ENCODE data around the gene KIF6.
A peak's percentile ranks its signal among the peaks of the same experiment; 100 is the strongest.

Gene KIF6

DNA sequence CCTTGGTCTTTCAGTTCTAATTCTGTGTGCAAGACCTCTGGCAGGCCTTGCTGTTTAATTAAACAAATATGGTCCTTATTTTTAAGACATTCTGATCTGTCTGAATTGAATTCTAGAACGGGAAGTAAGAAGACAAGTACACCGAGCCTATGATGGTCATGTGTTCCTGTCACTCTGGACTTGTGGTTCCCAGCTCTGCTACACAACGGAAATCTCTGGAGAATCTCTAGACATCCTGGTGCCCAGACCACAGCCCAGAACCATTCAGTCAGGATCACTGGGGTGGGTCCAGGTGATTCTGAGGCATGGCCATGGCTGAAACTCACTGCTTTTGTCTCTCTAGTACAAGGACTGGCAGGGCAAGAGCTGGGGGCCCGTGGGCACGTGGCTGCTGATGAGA is 386.8 kb downstream of the KIF6 start:
- no peak for DNase-seq

DNA sequence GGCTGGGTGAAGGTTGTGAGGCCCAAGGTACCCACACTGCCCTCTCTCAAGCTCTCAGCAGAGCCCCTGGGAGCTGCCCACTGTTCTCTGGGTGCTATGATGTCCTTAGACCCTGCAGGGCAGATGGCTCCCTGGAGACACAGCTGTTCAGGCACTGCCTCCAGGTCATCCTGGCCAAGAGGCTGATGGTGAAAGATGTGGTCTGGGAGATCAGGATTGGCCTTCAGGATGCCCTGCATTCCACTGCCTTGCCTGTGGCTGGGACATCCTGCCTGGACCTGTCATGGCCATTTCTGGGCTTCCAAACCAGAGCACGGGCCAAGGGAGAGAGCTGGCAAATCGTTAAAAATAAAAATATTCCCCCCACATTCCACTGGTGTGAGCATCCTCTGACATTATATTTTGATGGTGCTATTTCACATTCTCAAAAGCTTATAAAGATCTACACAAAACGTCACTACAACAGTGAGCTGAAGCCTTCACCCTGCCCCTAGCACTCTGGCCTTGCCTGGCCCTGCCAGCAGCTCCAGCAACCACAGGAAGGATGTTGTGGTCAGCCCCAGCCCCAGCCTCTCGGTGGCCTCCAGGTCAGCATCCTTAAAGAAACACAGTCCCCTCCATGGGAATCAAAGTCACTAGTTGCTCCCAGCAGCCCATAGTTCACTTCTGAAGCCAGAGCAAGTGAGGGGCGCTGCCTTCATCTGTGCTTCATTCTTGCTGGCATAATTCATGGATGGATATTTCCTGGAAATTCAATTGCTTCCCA is 389.2 kb downstream of the KIF6 start:
- DNase-seq, result peak; percentile 11

DNA sequence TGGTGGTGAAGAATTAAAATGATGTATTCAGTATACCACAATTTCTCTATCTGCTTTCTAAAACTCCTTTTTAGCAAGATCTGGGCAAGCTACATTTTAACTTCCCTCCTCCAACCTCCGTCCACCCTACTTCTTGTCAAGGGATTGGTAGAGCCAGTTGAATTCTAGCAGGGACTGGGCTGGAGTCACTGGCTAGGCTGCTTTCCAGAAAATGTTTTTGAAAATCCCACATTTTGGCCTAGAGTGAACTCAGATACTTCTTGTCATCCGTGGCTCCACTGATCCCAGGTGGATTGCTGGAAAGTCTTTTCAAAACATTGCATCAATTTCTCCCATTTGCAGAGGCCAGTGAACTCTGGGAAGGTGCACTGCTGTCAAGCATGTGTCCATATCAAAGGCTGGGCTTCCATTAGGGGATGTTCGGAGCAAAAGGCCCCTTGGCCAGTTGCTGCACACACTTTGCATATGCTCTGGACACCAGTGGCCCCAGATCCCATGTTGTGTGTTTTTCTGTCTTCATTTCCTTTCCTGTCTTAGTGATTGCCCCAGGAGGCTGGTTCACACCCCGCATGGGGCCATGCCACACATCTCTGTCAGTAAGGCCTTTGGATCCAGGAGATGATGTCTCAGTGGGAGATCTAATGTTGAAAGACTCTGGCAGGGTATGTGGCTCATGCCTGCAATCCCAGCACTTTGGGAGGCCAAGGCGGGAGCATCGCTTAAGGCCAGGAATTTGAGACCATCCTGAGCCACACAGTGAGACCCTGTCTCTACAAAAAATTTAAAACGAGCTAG is 391.4 kb downstream of the KIF6 start:
- DNase-seq, result no peak

DNA sequence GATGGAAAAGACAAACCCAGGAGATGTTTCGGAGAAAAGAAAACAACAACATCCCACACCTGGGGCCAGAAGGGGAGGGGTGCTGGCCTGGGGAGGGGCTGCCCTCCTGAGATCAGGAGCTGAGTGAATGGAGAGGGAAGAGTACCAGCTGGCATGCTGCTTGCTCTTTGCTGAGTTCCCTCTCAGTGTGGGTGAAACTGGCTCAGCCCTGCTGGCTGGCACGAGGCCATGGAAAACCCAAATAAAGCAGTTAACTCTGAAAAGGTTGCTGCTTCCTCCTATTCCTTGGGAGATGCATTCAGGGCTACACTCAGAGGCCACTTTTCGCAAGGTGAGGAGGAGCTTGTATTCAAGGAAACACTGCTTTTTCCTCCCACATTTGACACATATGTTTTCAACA is 394.7 kb downstream of the KIF6 start:
- DNase-seq, result no peak

DNA sequence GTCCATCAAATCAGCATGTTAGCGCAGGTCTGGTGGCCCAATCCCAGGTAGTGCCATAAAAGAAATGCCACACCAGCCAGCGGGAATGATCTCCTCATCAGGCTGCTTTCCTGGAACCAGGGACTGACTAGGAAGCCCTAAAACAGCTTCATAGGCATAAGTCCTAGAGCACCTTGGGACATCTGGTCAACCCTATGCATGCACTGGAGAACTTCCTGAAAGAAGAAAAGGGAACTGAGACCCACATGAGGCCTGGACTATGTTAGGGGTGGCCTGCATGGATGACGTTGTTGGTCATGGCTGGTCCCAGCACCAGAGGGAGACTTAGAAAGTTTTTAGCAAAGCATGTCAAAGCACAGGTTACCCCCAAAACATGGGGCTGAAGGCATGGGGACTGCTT is 395.2 kb downstream of the KIF6 start:
- DNase-seq, result peak; percentile 4

DNA sequence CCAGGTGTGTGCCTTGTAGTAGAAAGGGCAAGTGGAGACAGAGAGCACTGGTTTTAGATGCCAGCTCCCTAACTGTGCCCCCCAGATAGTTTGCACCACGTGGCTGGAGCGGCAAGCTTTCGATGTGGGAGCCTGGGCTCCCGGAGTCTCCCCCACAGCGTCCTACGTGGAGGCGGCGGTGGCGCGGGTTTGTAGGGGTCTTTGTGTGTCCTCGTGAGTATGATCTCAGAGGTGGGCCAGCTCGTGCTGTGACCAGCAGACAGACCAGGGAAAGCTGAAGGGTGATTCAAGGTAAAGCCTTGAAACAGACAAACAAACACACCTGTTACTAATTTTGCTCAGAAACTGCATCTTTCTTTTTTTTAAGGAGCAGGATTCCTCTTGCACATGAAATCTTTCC is 397.1 kb downstream of the KIF6 start:
- DNase-seq, result no peak

DNA sequence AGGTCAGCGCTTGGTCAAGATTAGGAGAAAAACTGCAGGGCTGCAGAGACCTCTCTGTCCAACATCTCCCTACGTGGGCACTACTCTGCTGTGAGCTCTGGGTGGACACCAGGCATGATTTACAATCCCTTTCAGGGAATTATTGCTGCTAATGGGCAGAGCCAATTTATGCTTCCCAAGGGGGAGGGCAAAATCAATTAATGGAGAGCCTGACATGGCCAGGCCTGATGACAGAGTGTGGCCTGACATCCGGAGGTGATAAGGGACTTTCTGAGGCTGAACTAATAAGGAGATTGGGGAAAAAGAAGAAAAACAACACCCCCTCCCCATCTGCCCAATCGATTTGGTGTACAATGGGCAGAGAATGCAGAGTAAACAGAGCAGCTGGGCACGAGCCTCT is 397.7 kb downstream of the KIF6 start:
- DNase-seq, result no peak

DNA sequence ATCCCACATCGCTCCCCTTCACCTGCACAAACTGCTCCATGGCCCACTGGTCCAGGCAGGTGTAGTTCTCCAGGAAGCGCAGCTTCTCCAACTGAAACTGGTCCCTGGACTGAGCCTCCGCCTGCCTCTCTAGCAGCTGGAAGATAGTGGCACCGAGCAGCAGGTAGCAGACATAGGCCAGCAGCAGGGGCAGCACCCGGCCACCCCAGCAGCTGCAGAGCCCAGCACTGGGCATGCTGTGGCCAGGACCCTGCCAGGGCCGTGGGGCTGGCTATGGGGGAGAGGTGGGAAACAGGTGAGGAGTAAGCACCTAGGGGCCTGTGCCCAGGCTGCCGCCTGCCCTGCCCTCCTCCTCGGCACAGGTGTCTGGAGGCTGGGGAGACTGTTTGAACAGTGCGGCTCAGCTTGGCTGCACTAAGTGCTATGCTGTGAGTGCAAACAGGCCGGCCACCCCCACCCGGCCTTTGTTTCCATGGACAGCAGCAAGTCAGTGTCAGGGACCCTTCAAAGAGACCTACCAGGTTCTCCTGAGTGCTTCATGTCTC is 402.8 kb downstream of the KIF6 start, which contains the start of gene KCNK16:
KCNK16 (minus strand) TSS at position 397 of the 545 bp plus-strand sequence; CDS start at position 235, 162 bp downstream.
- no peak for DNase-seq

DNA sequence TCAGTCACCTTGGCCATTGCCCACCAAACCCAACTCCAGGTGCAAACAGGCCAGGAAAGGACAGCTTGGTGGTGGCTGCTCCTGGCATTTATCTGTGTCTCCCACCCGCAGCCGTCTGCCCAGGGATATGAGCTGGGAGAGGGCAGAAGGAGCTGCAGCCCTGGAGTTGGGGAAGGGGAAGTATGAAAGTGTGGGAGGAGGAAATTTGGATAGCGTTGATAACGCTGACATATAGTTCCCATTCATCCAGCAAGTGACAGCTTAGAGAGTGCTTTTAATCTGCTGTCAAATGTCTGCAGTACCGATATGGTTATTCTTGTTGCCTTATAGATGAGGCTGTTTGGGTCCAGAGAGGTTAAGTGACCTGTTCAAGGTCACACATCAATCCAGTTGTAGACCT is 403.4 kb downstream of the KIF6 start:
- no peak for DNase-seq

DNA sequence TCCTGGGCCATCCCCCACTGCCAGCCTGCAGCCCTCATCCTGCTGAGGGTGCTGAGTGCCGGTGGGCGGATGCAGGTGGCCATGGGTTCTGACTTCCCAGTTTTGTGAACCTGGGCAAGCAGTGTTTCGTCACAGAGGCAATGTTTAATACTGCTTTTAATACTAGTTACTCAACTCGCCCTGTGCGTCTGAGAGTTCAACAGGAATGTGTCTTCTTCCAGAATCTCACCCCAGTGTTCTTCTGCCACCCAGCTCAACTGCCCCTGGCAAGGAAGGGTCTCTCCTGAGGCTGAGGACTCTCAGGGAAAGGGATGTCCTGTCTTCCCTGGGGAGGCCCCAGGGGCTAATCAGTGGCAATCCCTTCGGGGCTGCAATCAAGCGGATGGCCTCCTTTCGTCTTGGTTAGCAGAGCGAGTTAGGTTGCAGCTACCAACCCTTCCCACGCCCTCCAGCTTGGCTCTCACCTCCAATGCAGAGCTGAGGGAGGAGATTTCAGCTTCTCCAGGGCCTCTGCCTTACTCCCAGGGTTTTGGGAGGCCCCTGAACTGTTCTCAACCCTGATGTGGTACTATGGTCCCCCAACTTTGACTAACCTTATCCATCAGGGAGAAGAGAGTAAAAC is 404.7 kb downstream of the KIF6 start:
- no peak for DNase-seq

DNA sequence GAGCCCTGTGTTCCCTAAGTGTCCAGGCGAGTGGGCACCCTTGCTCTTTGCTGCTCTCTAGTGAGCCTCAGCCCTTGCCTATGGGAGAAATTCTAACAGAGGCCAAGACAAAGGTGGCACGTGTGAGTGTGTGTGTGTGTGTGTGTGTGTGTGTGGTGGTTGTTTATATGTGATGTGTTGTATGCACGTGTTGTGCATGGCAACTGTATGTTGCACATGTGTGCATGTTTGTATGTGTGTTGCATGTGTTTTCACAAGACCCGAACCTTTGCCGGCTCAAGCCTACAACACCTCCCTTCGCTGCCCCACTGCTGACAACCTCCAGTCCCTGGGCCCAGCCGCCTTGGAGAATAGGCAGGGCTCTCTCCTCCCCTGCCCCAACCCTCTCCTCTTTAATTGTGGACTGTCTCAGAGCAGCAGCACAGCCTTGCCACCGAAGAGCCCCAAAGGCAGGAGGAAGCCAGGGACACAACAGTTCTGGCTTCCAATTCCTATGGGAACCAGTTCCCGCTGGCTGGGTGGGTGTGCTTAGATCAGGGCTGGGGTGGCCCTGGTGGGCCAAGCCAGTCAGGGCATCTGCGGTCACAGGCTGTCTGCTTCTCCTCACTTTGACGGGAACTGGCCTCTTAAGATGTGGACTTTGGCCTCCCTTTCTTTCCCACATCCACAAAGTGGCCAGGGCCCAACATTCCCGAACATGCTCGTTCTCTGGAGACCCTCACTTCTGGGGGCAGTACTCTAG is 405.4 kb downstream of the KIF6 start:
- DNase-seq, result no peak

DNA sequence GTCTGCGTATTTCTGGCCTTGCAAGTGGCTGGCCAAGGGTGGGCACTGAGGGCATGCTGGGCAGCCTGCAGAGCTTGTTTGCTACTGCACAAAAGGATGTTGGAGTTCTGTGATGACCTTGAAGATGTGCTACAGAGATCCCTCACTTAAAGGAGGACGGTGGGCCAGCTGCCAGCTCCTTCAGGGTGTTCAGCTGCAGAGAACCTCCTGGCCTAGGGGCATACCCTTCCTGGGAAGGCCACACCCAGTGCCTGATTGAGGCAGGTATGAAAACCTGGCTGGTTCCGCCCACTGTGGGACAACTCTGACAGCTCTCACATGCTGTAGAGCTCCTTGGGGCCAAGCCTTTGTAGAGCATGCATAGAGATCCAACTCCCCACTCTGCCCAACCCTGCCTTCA is 408.0 kb downstream of the KIF6 start:
- DNase-seq, result no peak

DNA sequence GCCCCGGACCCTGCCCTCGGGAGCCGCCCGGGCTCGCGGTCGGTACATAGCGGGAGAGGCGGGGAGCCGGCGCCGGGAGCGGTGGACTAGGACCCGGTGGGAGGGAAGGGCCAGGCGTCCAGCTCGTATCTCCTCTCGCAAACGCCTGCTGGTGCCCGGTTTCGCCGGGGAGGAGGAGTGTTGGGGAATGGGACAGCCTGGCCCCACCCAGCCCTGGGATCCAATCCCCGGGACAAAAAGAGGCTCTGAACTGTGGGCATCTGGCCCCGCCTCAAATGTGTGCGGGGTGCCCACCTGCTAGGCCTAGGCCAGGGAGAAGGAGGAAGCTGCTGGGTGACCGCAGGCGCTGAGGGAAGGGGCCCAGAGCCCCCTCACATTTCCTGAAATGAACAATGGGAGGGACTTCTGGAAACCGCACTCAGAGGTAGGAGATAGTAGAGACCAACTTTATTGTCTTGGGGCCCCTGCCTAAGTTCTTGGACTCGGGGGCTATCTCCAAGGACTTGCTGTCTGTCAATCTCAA is 410.9 kb downstream of the KIF6 start, which contains the start of gene KCNK17:
KCNK17 (minus strand) TSS at position 147 of the 523 bp plus-strand sequence; CDS start at position 48, 99 bp downstream.
- DNase-seq, result no peak

DNA sequence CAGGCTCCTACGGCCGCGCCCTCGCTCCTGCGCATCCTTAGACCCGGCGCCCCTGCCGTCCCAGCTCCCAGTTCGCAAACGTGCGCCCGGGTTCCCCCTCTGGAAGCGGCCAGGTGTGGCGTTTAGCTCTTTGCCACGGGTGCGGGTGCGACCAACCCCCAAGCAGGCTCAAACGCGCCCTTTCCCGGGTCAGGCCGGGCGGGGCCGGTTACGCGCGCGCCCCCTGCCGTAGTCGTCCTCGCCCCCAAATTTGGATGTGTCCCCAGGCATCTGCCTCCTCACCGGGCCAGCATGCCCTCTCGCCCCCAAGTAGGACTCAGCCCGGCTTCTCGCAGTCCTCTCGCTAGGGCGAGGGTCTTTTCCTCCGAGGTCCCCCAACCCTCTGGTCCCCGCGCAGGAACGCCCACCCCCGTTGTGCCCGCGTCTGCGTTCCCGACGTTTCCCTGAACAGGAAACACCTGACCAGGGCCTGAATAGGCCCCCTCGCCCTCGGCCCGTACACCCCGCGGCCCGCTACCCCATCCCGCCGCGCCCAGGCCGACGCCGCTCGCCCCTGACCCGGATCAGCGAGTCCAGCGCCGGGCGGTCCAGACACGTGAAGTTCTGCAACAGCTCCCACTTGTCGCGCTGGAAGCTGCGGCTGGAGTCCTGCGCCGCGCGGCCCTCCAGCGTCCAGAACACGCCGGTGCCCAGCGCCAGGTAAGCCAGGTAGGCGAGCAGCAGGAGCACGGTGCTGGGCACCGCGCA is 411.5 kb downstream of the KIF6 start:
- no peak for DNase-seq

DNA sequence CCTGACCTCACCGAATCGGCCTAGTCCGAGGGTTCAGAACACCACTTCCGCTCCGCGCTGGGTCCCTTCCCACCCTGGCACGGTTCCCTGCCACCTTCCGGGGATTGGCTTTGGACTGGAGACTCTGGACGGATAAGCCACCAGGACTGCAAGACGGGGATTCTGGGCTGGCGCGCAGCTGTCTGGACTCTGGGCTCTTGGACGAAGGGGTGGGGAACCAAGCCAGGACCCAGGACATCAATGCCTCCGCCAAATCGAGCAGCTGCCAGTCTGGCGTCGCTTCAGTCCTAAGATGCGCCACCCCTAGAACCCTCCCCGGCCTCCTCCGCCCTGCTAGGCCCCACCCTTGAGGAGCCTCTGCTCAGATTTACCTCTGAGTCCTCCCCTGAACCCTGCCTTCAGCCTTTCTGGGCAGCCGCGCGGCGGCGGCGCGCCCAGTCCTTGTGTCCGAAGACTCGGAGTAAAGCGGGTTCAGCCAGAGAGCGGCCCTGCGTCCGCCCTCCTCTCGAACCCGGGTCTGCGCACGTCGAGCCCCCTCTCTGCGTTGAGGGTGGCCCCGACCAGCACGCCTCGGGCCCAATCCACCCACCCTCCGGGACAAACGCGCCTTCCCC is 412.2 kb downstream of the KIF6 start:
- DNase-seq, result no peak

DNA sequence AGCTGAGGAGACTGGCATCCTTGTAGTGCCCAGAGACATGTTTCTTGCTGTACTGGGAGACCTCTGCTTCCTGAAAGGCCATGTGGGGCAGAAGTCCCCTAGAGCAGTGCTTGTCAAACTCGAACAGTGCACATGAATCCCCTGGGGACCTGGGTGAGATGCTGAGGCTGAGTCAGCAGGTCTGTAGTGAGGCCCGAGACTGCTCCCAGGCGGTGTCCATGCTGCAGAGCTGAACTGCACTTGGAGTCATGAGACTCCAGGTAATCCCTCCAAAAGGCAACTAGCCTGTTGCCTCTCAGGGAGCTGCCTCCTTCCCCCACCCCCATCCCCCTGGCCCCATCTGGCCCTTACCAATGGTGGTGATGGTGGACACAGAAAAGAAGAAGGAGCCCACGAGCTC is 414.7 kb downstream of the KIF6 start:
- no peak for DNase-seq

DNA sequence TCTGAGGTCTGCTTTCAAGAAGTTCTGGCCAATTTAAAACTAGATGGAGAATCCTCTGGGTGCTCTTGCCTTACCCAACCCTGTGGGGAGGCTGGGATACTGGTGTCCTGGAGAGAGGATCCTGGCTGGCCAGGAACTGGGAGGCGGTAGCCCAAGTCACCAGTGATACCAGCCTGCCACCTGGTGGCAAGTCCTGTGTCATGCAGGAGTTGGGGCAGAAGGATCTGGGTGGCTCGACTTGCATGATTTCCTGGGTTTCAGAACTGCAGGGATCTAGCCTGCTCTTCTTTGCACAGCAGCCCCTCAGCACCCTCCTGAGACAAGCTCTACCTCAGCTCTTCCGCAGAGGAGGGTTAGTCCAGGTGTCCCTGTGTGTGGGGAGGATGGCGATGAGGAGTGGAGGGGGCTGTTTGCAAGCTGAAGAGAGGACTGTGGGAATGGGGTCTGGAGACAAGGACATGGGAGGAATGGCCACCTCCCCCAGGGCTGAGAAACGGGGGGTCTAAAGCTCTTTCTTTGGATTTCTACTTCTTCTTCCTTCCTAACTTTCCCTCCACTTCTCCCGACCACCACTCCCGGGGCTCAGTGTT is 415.2 kb downstream of the KIF6 start:
- DNase-seq, result peak; percentile 51

DNA sequence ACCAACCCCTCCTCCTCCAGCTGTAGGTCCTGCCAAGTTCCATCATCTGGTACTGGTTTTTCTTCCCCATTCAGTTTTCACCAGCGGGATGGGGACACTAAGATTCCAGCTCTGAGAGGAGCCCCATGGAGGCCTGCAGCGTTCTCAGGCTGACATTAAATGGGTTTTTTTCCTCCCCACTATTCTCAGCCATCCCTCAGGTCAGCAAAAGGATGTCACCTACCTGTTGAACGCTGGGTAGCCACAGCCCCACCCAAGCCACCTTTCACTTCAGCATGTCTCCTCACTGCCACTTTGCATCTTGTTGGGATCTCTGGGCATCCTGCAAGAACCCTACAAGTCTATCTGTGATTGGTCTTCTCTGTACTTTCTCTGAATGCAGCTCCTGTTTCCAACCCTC is 417.7 kb downstream of the KIF6 start:
- no peak for DNase-seq

DNA sequence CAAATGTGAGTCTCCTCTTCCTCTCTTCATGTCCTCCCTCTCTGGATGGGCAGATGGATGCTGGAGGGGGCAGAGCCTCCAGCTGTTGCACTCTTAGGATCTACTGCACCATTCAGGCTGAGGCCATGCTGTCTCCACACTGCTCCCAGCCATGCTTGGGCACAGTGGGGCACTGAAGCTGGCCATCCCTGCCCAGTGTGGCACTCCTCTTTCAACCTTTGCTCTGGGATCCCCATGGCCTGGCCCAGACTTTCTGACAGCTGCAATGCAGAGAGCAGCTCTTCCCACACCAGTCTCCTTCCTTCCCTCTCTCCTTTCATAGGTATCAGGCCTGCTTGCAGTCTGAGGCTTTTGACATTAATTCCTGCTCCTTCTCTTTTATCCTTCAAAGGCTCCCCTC is 420.3 kb downstream of the KIF6 start:
- no peak for DNase-seq

DNA sequence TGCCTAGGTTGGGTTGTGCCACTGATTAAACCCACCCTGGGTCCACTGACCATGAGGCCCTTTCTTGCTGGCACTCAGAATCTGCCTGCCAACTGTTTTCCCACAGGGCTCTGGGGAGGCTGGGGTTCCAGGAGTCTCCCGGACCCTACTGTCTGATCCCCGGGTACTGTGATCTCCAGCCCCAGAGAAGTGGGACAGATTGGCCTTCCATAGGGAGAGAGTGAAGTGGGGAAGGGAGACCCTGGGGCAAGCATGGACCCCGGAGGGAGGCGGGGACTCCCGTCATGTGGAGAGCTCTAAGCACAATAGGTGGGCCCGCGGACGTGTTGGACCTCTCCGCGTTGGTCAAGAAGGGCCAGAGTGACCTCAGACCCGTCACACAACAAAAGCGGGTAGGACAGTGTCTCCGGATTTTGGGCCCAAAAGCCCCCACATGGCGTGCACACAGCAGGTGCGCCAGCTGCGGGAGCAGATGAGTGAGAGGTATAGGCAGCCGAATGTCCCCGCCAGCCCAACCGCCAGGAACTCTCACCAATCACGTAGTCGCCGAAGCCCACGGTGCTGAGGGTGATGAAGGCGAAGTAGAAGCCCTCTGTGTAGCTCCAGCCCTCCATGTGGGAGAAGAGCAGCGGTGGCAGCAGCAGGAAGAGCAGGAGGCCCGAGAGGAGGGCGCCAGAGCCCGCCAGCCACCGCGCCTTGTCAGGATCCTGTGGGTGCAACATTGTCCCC is 421.6 kb downstream of the KIF6 start:
- DNase-seq, result no peak

Data from CD4-positive, alpha-beta T cell treated with Interleukin-12 subunit alpha and Interleukin-12 subunit beta, for 1 hour (primary cell).